Upper lobe of right lung (tissue), 1 donor: ENCODE results near the gene SLX4IP. TPM values are rescaled to one million over a fixed set of nuclear protein-coding genes. Genes with fewer than 3 reads are reported as not detected.
A peak's percentile ranks its signal among the peaks of the same experiment; 100 is the strongest.

Source experiments
- ATAC-seq: fragments of 200-7000 bp; cut with Tn5 transposase; one replicate; pipeline ENCODE4 v1.9.1; 2020; ENCODE audit warnings: mild to moderate bottlenecking, moderate library complexity
- DNase-seq: peaks from one replicate; pipeline ENCODE4 v3.0.0-alpha.2; 2020
- H3K27ac ChIP-seq: fragments of 200-600 bp; one replicate; pipeline ENCODE4 v1.8.0; 2022
- H3K27me3 ChIP-seq: fragments of 200-600 bp; one replicate; pipeline ENCODE4 v1.8.0; 2022; ENCODE audit warnings: mild to moderate bottlenecking
- H3K36me3 ChIP-seq: fragments of 200-600 bp; one replicate; pipeline ENCODE4 v1.8.0; 2022
- H3K4me1 ChIP-seq: fragments of 200-600 bp; one replicate; pipeline ENCODE4 v1.8.0; 2022
- H3K4me3 ChIP-seq: fragments of 200-600 bp; one replicate; pipeline ENCODE4 v1.8.0; 2022; ENCODE audit warnings: mild to moderate bottlenecking
- H3K9me3 ChIP-seq: fragments of 200-600 bp; one replicate; pipeline ENCODE4 v1.8.0; 2022
- CTCF ChIP-seq: fragments of 200-600 bp; IDR thresholded peaks from one replicate; pipeline ENCODE4 v1.8.0; 2022; ENCODE audit warnings: antibody characterized with exemption
- intact Hi-C: fragments of 100-400 bp; cut with DNase I; formaldehyde crosslinking; loops from one replicate; pipeline ENCODE4 v1.11.0; 2022
- total RNA-seq: library from RNA; stranded (reverse); fragmentation: NEBNext Ultra II Directional; extraction: Animal tissue kit (Norgen Biotek cat#: 25700); gene quantifications from one replicate; pipeline ENCODE4 v1.2.1, GENCODE V29; 2021
- donor health status: DM: no; HTN: yes; CAD: no; lungs with severe emphysema.

SLX4IP gene
- total RNA-seq, 1 donor from 2014 or later = 5.4 TPM

DNA sequence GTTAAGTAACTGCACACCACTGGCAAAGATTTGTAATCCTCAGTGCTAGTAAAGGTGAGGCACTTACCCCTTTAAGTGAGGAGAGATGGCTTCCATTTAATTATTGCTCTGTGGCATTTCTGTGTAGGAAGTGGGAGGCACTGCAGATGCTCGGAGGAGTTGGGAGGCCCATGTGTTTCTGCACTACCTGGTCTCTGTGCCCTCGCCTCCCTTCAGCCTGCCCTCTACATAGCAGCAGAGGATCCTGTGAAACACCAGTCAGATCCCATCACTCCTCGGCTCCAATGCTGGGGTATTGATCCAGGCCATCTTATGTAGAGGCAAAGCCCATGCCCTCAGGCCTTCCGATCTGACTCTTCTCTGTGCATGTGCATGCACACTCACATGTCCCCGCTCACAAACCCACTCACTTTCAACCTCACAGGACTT is 67.0 kb downstream of the SLX4IP start:
- no peak for ATAC-seq
- H3K4me1 ChIP-seq = peaks cover 29% of the 10 kb centered on the region
- intact Hi-C loops = no loop called here

GRCh38 chr20:10504608-10504993 is 69.5 kb downstream of the SLX4IP start:
- DNase-seq = no peak
- ATAC-seq = no peak
- Histone ChIP-seq H3K27ac (peak overlapping the region; percentile 72), H3K4me1 (peaks cover 45% of the 10 kb centered on the region), H3K9me3 (no peaks in the 10 kb centered on the region), H3K4me3 (no peak overlapping the region), H3K36me3 (no peaks in the 10 kb centered on the region), H3K27me3 (no peaks in the 10 kb centered on the region)
- no peak for TF ChIP-seq CTCF
- intact Hi-C loops = no loop called here

More for the DNA sequence above, 67.0 kb downstream of the SLX4IP start:
- DNase-seq = no peak
- Histone ChIP-seq H3K9me3 (no peaks in the 10 kb centered on the region), H3K27ac (no peak overlapping the region), H3K27me3 (no peaks in the 10 kb centered on the region), H3K36me3 (no peaks in the 10 kb centered on the region), H3K4me3 (no peak overlapping the region)
- no peak for TF ChIP-seq CTCF

- DNase-seq (no peak), ATAC-seq (peak; percentile 73)
- intact Hi-C loops = no loop called here
- no peaks in the 10 kb centered on the region for H3K9me3 ChIP-seq
- no peaks in the 10 kb centered on the region for H3K36me3 ChIP-seq
- TF ChIP-seq CTCF = no peak
- peaks cover 45% of the 10 kb centered on the region for H3K4me1 ChIP-seq
- peak overlapping the region; percentile 72 for H3K27ac ChIP-seq
- no peak overlapping the region for H3K4me3 ChIP-seq
- no peaks in the 10 kb centered on the region for H3K27me3 ChIP-seq
Measured at GRCh38 chr20:10504994-10505730, 70.1 kb downstream of the SLX4IP start.

DNA sequence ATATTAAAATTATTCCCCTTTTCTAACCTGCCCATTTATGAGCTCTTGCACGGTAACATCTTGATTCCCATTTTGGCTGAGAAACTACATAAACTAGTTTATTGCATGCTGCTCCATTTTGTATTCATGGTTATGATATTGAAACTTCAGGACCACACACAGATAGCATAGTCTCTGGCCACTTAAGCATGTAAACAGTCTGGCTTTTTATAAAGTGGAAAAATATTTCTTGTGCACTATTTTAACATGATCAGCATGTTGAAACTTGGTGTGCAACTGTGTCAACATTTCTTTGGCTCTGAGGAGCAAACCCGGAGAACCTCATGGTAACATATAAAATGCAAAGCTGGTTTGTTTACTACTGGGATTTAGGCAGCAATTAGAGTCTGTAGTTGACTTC is 70.7 kb downstream of the SLX4IP start:
- intact Hi-C loops = no loop called here
- TF ChIP-seq CTCF = no peak
- no peak overlapping the region for H3K4me3 ChIP-seq
- peak overlapping the region; percentile 72 for H3K27ac ChIP-seq
- DNase-seq (no peak), ATAC-seq (no peak)
- H3K9me3 ChIP-seq = no peaks in the 10 kb centered on the region
- H3K36me3 ChIP-seq = no peaks in the 10 kb centered on the region
- H3K4me1 ChIP-seq = peaks cover 45% of the 10 kb centered on the region
- H3K27me3 ChIP-seq = no peaks in the 10 kb centered on the region

DNA sequence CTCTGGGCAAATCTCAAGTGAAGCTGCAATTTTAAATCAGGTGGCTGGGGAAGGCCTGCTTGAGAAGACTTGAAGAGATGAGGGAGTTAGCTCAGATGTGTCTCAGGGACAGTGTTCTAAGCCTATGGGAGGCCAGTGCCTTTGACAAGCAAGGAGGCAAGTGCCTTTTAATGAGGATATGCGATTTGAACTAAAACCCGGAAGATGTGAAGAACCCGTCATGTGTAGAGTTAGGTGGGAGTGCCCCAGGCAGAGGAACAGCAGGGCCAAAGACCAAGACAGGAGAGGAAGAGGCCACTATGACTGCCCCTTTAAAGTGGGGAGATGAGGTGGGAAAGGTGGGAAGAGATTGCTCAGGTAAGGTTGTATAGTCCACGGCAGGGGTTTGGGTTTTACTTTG is 71.9 kb downstream of the SLX4IP start:
- intact Hi-C loops = no loop called here
- H3K9me3 ChIP-seq = no peaks in the 10 kb centered on the region
- H3K4me1 ChIP-seq = peaks cover 57% of the 10 kb centered on the region
- no peak for ATAC-seq
- H3K27me3 ChIP-seq = no peaks in the 10 kb centered on the region
- no peaks in the 10 kb centered on the region for H3K36me3 ChIP-seq
- no peak for DNase-seq
- H3K27ac ChIP-seq = no peak overlapping the region
- no peak overlapping the region for H3K4me3 ChIP-seq
- TF ChIP-seq CTCF = no peak
